Measurements from ENCODE around the gene GFAP.

GFAP gene

DNA sequence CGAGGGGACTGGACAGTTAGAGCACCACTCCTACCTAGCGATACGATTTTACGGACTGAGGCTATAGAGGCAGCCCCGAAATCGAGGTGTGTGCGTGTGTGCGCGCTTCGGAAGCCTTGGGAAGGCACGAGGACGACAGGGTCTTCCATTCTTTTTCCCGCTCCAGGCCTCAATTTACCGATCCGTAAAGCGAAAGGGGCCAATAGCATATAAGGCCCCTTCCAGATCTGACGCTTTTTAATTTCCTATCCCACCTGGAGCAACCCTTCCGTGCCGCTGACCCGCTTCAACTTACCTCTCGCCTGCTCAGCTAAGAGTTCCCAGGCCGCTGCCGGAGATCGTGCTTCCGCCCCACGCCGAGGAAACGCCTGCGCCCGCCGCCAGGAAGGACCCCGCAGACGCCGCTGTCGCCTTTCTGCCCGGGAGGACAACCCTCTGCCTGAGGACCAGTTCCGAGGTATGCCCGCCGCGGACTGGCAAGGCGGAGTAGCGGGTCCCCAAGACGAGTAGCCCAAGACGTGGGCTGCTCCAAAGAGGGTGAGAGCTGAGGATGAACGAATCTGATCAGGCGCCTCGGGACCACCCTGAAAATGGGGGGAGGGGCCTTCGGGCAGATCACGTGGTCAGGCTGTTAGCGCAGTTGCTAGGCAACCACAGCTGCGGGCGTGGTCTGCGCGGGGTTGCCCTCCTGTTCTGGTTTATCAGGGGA lies 16.1 kb downstream of the GFAP start, which contains the start of gene EFTUD2:
Gene EFTUD2 (minus strand): TSS at position 372 of the 709 bp plus-strand sequence. CDS start 4,924 bp downstream, outside the sequence.
- peak; percentile 63 for DNase-seq (ENCODE audit: low read depth)

DNA sequence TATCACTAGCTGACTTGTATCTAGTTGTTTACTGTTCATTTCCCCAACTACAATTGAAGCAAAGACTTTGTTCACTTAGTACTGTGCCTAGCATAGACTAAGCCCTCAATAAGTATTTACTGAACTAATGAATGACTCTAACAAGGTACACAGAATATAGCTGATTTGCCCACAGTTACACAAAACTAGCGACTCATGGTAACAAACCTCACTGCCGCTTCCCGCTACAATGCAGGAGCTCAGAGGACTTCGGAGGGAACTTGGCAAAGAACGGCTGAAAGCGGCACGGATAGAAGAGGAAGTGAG lies 16.6 kb downstream of the GFAP start:
- no peak for DNase-seq (ENCODE audit: low read depth)

DNA sequence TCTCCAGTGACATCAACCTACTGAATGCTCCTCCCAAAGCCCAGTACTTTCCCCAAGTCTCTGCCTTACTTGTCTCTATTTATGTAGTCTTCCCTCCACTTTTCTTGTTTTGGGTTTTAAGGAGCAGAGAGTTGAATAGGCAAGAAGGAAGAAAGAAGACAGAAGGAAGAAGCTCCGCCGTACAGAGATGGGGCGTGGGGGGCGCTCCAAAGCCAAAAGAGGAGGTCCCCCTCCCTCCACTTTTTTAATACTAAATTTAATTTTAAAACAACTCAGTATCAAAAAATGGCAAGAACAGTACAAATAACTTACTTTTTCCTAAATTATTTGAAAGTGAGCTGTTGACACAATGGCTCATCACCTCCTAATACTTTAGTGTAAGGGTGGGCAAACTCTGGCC lies 20.7 kb downstream of the GFAP start:
- no peak for DNase-seq (ENCODE audit: low read depth)

DNA sequence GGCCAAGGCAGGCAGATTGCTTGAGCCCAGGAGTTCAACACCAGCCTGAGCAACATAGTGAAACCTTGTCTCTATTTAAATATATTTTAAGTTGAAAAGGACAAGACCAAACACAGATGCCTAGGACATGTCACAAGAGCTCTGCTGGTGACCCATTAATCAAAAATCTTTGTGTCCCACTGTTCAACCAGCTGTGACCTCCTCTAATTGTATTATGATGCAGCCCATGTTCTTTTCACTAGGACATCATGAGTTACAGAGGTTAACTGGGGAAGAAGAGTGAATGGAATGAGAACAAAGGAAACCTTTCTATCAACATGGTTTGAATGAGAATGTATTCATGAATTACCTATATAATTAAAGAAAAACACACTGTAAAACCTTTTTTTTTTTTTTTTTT lies 23.1 kb downstream of the GFAP start:
- no peak for DNase-seq (ENCODE audit: low read depth)

DNA sequence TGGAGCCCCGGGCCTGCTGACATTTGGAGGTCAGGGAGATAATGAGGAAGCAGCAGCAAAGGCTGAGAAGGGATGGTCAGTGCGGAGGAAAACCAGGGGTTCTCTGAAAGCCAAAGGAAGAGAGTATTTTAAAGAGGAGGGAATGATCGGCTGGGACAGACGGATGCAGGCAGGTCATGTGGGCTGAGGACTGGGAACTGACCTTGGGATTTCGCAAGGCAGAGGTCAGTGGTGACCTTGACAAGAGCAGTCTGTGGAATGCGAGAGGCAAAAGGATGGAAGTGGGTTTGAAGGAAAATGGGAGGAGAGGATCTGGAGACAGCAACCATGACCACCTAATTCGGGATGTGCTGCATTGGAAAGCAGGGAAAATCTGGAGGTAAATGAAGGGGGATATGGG lies 26.3 kb downstream of the GFAP start:
- DNase-seq (ENCODE audit: low read depth), result no peak

DNA sequence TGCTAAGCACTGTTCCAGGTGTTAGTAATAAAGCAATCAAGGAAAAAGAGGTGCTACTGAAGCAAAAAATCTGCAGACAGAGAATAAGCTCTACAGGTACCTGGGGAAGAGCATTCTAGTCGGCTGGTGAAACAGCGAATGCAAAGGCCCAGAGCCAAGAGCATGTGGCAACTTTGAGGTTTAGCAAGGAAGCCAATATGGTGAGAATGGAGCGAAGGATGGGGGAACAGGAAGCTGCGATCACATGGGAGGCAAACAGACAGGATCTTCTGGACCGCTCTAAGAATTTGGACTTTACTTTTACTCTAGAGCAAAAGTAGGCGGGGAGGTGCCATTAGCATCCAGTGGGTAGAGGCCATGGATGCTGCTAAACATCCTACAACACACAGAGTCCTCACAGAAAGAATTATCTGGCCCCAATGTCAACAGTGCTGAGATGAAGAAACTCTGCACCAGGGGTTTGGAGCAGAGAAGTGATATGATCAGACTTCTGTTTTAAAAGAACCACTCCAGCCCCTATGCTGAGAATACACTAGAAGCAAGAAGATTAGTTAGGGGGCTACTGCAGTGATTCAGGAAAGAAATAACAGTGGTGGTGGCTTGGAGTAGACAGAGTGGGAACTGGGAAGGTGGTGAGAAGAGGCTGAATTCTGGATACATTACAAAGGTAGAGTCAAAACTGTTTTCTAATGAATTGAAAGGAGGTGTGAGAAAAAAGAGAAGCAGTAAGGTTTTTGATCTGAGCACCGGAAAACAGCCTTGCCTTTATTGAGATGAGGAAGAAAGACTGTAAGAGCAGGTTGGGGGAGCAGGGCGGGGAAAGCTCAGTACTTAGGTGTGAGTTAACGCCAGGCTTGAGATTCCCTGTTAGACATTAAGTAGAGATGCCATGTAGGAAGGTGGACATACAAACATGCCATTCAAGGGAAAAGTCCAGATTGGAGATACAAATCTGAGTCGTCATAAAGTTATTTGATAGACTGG lies 27.0 kb downstream of the GFAP start:
- DNase-seq (ENCODE audit: low read depth), result no peak

DNA sequence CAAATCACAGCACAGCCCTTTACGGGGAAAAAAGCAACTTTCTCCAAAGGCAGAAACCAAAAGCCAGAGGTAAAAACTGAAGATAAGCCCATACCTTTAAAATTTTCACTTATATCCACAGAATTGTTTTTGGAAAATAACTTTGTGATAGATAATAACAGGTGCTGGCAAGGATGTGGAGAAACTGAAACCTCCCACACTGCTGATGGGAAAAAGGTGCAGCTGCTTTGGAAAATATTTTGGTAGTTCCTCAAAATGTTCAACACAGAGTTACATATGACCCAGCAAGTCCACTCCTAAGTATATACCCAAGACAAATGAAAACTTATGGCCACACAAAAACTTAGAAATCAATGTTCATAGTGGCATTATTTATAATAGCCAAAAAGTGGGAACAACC lies 28.3 kb downstream of the GFAP start:
- no peak for DNase-seq (ENCODE audit: low read depth)

DNA sequence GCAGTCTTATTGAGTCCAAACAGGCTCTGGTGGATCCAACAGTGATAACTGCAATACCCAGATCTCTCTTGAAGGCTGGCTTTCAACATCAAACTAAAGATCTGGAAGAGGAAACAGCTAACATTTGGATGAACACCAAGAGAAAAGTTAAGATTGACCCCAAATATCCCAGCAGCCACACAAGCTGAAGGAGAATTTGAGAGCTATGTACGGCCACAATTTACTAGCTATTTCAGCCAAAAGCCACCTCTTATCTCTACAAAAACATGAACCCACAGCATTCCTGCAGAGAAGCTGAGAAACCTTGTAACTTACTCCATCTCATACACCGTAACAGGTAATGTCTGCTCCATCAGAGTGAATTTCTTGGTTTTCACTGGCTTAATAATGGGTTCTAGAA lies 30.4 kb downstream of the GFAP start:
- DNase-seq (ENCODE audit: low read depth), result no peak

DNA sequence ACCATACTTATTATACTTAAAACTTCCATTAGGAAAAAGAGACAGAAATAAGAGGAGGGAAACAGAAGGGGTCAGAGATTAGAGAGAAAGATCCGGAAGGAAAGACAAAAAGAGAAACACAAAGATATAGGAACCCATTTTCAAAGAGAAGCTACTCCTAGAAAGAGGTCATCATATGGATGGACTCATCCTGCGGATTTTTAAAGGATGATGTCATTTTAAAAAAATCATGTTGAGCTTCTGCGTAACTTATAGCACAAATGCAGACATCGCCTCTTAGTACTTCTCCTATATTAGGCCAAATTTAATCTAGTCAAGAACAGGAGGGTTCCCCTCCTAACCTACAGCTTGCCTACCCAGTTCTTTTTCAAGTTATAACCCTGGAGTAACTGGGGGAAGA lies 34.2 kb downstream of the GFAP start:
- DNase-seq (ENCODE audit: low read depth), result no peak

DNA sequence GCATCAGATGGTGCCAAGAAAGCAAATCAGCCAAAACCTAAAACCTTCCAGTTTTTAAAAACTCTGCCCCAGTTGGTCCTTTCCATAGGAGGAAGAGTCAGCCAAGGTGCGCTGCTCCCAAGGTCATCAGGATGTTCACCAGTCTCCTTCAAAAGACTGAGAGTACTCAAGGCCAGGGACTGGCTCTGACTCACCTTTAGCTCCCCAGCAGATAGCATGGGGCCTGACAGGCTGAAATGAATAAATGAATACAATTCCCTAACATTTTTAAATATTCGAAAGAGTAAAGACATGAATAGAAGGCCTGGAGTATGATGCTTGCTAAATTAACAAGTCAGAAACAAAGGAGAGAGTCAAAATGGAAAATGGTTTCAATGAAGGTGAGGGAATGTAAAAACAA lies 35.2 kb downstream of the GFAP start:
- DNase-seq (ENCODE audit: low read depth), result no peak

DNA sequence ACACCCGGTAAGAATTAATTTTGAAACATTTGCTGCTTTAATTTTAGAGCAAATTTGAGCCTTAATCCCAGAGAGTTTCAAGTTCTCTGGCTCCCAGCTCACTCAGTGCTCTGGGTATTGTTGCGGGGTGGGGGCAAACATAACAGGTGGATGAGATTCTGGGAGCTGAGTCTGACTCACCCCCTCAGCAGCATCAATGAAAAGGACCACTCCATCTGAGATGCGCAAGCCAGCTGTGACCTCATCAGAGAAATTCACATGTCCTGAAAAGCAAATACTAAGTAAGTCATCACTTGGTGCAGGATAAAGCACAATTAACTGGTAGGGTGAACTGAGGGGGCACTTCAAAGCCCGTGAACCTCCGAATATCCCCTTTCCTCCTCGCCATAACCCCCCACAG lies 35.9 kb downstream of the GFAP start:
- no peak for DNase-seq (ENCODE audit: low read depth)

DNA sequence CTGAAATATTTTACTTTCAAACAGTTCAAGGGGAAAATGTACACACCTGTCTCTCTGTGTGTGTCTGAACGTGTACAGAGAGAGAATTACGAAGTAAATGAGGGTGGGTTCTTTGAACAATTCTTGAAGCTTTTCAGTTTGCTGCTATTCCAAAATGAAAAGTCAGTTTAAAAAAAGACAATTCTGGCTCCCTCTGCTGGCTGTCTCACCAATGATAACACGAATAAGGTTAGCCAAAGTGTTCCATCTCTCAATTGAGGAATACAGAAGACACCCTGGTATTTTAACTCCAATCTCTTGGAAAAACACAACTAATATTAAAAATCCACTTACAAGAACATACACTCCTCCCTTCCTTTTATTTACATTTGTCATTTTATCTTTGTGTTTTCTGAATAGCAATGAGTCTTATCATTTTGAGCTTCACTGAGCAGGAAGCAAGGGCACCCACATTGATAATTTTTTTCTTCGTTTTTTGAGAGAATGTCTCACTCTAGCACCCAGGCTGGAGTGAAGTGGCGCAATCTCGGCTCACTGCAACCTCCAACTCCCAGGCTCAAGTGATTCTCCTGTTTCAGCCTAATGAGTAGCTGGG lies 36.6 kb downstream of the GFAP start:
- DNase-seq (ENCODE audit: low read depth), result no peak

DNA sequence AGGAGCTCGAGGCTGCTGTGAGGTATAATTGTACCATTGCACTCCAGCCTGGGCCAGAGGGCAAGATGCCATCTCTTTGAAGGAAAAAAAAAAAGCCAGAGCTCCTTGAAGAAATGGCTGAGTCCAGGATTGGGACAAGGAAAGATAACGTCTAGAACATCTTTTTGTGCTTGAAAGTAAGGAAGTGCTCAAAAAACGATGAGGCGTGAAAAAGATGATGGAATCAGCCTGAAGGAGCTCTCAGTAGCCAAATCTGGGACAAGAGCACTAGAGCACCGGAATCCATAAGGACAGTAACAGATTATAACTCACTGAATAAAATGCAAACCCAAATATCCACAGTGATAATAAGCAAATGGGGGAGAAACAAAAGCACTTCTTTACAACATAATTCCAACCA lies 38.2 kb downstream of the GFAP start:
- no peak for DNase-seq (ENCODE audit: low read depth)

DNA sequence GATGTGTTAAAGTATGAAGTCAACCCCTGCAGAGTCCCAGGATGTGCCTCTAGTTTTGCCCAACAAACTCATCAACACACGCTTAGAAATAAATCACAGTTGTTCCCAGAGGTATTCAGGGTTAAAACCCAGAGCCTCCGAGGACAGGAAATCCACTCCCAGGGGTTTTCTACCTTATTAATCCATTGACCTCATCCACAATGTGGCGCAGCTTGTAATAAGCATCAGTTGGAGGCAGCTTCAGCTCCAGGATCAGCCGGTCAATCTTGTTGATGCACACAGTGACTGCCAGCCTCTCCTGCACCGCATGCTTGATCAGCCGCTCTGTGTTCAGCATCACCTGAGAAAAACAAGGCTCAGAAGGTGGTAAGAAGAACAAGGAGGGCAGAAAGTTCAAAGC lies 39.5 kb downstream of the GFAP start:
- DNase-seq (ENCODE audit: low read depth), result no peak

DNA sequence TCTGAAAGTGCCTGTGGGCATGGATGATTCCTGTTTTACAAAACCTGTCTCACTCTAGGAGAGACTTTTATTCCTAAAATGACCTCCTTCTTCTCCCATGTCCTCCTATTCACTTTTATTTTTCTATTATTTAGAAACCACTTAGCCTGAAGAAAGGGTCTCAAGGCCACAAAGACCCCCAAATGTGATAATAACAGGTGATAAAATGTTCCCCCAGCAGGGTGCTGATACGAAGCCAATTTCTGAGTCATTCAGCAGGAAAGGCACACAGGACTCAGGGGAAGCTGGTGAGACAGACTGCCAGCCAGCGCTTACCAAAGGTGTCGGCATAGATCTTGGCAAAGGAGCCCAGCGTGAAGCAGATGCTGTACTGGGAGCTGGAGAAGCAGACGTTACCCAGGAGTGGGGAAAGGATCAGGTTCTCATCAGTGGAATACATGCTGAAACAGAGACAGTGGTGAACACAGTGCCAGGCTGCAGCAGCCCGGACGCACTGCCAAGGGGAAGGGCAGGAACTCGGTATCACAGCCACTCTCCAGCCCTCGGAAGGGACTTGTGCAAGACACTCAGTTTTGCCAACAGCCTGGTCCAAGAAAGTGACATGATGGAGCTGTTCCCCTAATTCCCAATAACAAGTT lies 43.0 kb downstream of the GFAP start:
- no peak for DNase-seq (ENCODE audit: low read depth)

DNA sequence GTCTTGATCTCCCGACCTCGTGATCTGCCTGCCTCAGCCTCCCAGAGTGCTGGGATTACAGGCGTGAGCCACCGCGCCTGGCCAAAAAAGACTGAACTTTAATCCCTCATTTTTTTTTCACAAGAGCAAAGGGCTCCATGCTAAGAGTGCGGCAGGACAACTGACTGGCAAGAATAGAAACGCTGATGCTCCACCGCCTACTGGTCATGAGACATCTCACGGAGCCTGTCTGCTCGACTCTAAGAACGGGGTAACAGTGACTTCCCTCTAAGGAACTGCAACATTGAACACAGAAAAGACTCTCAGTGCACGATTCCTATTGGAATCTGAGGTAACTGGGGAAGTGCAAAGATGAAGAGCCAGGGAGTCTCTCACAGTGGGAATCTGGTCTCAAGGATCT lies 43.7 kb downstream of the GFAP start:
- no peak for DNase-seq (ENCODE audit: low read depth)

DNA sequence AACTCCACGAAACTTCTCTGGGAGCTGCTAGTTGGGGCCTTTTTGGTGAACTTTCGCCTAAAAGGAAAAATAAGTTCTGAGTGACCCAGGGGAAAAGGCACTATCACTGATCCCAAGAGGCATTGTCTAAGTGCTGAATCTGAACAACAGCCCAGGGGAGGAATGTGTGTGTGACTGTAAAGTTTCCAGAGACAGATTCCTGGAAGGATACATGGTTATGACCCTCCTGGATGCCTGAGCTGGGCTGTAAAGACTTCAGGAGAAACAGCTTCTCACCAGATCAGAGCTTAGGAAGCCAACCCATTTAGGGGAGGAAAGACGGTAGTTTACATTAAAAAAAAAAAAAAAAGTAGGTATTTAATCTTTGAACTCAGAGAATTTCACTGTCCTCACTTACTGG lies 47.5 kb downstream of the GFAP start:
- DNase-seq (ENCODE audit: low read depth), result no peak

DNA sequence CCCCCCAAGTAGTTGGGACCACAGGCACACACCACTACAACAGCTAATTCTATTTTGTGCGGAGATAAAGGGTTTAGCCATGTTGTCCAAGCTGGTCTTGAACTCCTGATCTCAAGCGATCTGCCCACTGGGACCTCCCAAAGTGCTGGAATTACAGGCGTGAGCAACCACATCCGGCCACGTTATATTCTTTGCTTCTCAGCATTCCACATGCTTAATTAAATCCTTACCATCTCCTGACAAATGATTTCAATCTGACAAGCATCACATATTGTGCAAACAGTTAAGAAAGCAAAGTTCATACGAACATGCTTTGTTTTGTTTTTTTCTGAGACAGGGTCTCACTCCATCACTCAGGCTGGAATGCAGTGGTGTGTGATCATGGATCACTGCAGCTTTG lies 49.4 kb downstream of the GFAP start:
- no peak for DNase-seq (ENCODE audit: low read depth)

DNA sequence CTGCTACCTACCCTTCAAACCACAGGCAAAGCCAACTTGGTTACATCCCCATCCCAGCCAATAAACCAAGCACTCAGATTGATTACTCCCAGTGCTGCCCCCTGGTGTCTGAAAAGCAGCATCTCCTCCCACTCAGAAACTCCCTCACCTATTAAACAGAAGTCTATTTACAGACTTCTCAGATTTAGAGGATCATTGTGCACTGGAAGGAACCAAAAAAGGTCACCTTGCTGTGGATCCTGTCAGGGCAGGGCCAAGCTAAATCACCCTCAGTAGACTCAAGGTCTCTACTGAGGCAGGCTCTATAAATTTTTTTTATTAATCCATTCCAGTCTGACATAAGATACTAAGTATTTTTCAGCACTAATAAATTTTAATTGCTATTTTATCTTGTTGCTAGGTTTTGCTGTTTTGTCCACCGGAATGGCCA lies 50.1 kb downstream of the GFAP start:
- peak; percentile 28 for DNase-seq (ENCODE audit: low read depth)

DNA sequence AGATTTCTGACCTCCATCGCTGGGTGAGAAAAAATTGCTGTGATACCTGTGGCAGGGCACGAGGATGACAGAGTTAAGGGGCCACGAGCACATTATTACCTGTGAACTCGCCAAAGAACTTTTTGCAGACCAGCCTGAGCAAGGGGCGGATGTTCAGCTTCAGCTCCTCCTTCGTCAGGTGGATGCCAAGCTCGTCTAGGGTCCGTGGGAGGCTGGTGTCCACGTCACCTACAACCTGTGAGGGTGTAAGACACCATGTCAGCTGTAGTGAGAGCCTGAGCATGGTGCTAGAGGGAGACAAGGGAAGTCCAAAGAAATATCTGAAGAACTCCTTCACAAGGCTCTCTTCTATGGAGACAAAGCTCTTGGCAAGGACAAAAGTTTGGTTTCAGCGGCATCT lies 50.5 kb downstream of the GFAP start:
- no peak for DNase-seq (ENCODE audit: low read depth)

DNA sequence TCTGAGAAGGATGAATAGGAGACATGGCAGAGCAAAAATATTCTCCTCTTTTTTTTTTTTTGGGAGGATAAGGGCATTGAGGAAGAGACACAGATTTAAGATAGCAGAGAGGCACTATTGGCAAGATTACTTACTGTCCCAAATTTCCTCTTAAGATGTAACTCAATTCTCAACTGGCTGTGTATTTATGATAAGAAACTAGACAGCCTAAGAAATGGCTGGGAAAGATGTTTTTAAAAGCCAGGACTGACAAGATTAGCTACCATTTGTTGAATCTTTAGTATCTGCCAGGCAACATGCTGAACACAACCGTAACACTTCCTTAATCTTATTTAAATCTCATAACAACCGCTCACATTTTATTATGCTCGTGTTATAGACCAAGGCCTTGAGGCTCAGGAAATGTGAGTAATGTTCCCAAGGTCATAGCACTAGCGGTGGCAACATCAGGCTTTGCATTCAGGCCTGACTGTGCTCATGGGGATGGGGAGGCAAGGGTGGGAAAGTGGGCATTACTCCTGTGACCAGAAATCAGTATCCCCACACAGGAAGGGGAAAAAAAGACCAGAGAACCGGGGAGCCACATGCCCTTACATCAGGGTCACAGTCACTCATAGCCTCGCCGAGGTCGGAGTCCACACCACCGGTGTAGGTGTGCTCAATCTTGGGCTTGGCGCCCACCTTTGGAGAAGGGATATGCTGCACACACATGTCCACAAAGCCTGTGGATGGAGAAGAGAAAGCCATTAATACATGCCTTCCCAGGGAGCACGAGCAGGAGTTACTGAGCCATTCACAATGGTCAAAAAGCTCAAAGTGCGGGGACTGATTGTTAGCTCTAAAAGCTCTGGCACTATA lies 52.0 kb downstream of the GFAP start:
- no peak for DNase-seq (ENCODE audit: low read depth)

All from HS-5 (cell line).